HepG2 (cell line): ENCODE data around the gene RHBDF2. TPM values are rescaled to one million over a fixed set of nuclear protein-coding genes. Genes with fewer than 3 reads are reported as not detected.

Source experiments
- CHD4 ChIP-seq: fragments of 200-600 bp; sonication (generic); IDR thresholded peaks from 2 replicates; pipeline ENCODE4 v1.7.0; 2017; ENCODE audit warnings: mild to moderate bottlenecking, low read length, borderline replicate concordance
- DNMT1 ChIP-seq: sonication (generic); formaldehyde crosslinking; IDR thresholded peaks from 2 replicates; pipeline ENCODE4 v1.5.1; 2020; ENCODE audit warnings: mild to moderate bottlenecking, missing genetic modification reagents
- FOSL1 ChIP-seq: sonication (generic); formaldehyde crosslinking; IDR thresholded peaks from 2 replicates; pipeline ENCODE4 v1.9.0; 2021; ENCODE audit warnings: missing genetic modification reagents, borderline replicate concordance
- GMEB1 ChIP-seq: sonication (generic); formaldehyde crosslinking; IDR thresholded peaks from 2 replicates; pipeline ENCODE4 v1.5.1; 2020; ENCODE audit warnings: missing genetic modification reagents, mild to moderate bottlenecking, borderline replicate concordance
- HBP1 ChIP-seq: IDR thresholded peaks from 2 replicates; pipeline ENCODE4 v1.6.1; 2016; ENCODE audit warnings: low read depth, control low read depth
- HDAC1 ChIP-seq: sonication (generic); formaldehyde crosslinking; IDR thresholded peaks from 2 replicates; pipeline ENCODE4 v1.5.1; 2020; ENCODE audit warnings: mild to moderate bottlenecking, missing genetic modification reagents
- HNF4G ChIP-seq, 2 experiments: sonication (generic) in 1 of 2; formaldehyde crosslinking in 1 of 2; IDR thresholded peaks; 2 replicates each; pipeline versions ENCODE4 v1.4.0 to v1.6.1; 2011 to 2020; ENCODE audit warnings: borderline replicate concordance in 2 of 2, low read depth in 2 of 2, mild to moderate bottlenecking in 2 of 2, low read length in 1 of 2, missing genetic modification reagents in 1 of 2, moderate library complexity in 1 of 2
- HNRNPL ChIP-seq: fragments of 200-400 bp; formaldehyde crosslinking; IDR thresholded peaks from 2 replicates; pipeline ENCODE4 v1.6.1; 2017; ENCODE audit warnings: mild to moderate bottlenecking, low read depth, low read length
- JDP2 ChIP-seq: sonication (generic); formaldehyde crosslinking; IDR thresholded peaks from 2 replicates; pipeline ENCODE4 v1.8.1; 2022; ENCODE audit warnings: missing genetic modification reagents, borderline replicate concordance
- KDM1A ChIP-seq: IDR thresholded peaks from 2 replicates; pipeline ENCODE4 v1.6.1; 2016; ENCODE audit warnings: missing compliant biosample characterization
- MYPOP ChIP-seq: sonication (generic); formaldehyde crosslinking; IDR thresholded peaks from 2 replicates; pipeline ENCODE4 v1.8.1; 2023; ENCODE audit warnings: mild to moderate bottlenecking, moderate library complexity, missing genetic modification reagents
- PAWR ChIP-seq: sonication (generic); formaldehyde crosslinking; IDR thresholded peaks from 2 replicates; pipeline ENCODE4 v1.4.0; 2020; ENCODE audit warnings: missing genetic modification reagents, mild to moderate bottlenecking, borderline replicate concordance
- TFDP2 ChIP-seq: sonication (generic); formaldehyde crosslinking; IDR thresholded peaks from 2 replicates; pipeline ENCODE4 v1.4.0; 2020; ENCODE audit warnings: missing genetic modification reagents
- ZFP62 ChIP-seq: sonication (generic); formaldehyde crosslinking; IDR thresholded peaks from 2 replicates; pipeline ENCODE4 v1.4.0; 2020; ENCODE audit warnings: missing genetic modification reagents
- ZNF207 ChIP-seq: fragments of 450-650 bp; IDR thresholded peaks from 2 replicates; pipeline ENCODE4 v1.6.1; 2016; ENCODE audit warnings: antibody characterized with exemption, borderline replicate concordance
- ZNF24 ChIP-seq: fragments of 450-650 bp; IDR thresholded peaks from 2 replicates; pipeline ENCODE4 v1.6.1; 2017; ENCODE audit warnings: antibody characterized with exemption, mild to moderate bottlenecking
- ZNF335 ChIP-seq: sonication (generic); formaldehyde crosslinking; IDR thresholded peaks from 2 replicates; pipeline ENCODE4 v1.4.0; 2020; ENCODE audit warnings: missing genetic modification reagents
- ZNF558 ChIP-seq: sonication (generic); formaldehyde crosslinking; IDR thresholded peaks from 2 replicates; pipeline ENCODE4 v1.9.0; 2022; ENCODE audit warnings: mild to moderate bottlenecking, missing genetic modification reagents, borderline replicate concordance
- ZNF639 ChIP-seq: conservative IDR thresholded peaks from 2 replicates; pipeline ENCODE4 v1.6.1; 2018; ENCODE audit warnings: missing genetic modification reagents
- ZNF850 ChIP-seq: sonication (generic); formaldehyde crosslinking; conservative IDR thresholded peaks from 2 replicates; pipeline ENCODE4 v1.9.0; 2021; ENCODE audit warnings: mild to moderate bottlenecking, missing genetic modification reagents
- ZSCAN25 ChIP-seq: sonication (generic); formaldehyde crosslinking; IDR thresholded peaks from 2 replicates; pipeline ENCODE4 v1.8.0; 2022; ENCODE audit warnings: mild to moderate bottlenecking, missing genetic modification reagents
- polyA plus RNA-seq, 8 experiments: library from polyadenylated mRNA; depleted of rRNA in 3 of 8; stranded (reverse) in 7 of 8; unstranded in 1 of 8; fragments of >200 nt; fragmentation: Illumina TruSeq in 4 of 8; extraction: Trizol in 4 of 8; gene quantifications; 2 replicates each; pipeline versions ENCODE4 v1.2.1 to v1.2.3, GENCODE V29; 2011 to 2016; ENCODE audit warnings: low read depth in 4 of 8, missing spikeins in 1 of 8, mixed read lengths in 1 of 8; ENCODE audit not compliant: insufficient read depth in 1 of 8
- total RNA-seq, 5 experiments: library from RNA; depleted of rRNA; stranded (reverse); fragments of >200 nt; fragmentation: Illumina TruSeq; extraction: Trizol; gene quantifications; 2 replicates each; pipeline ENCODE4 v1.2.3, GENCODE V29; 2016; ENCODE audit warnings: low read depth in 1 of 5

The RHBDF2 gene
- total and polyA plus RNA-seq, 2 of the 13 experiments (the other 11 are each of a cell fraction or from before 2014, with no cell fraction given) = 7.8 to 24.2 TPM

GRCh38 chr17:76527430-76528111 is 26.3 kb upstream of the RHBDF2 start (continued):
- TF ChIP-seq HBP1 (CRISPR knock-in tag) = 0 out of 2 replicates have a peak, but pooled peaks have one; percentile 34
- peak; percentile 80 for TF ChIP-seq HNRNPL
- no peak for TF ChIP-seq JDP2 (CRISPR knock-in tag)
- no peak for TF ChIP-seq PAWR (CRISPR knock-in tag)
- TF ChIP-seq HDAC1 (CRISPR knock-in tag) = peak; percentile 40; the same call in 1 of the 2 replicates
- TF ChIP-seq MYPOP (CRISPR knock-in tag) = no peak
- TF ChIP-seq KDM1A = no peak
- no peak for TF ChIP-seq ZNF335 (CRISPR knock-in tag)
- TF ChIP-seq ZNF207 = no peak
- TF ChIP-seq CHD4 = no peak
- no peak for TF ChIP-seq HNF4G (IDR thresholded peaks at IDR 0.05; ENCODE audit: borderline replicate concordance, low read depth, low read length)
- no peak for TF ChIP-seq HNF4G (CRISPR knock-in tag; IDR thresholded peaks at IDR 0.05; ENCODE audit: borderline replicate concordance, low read depth)
- no peak for TF ChIP-seq ZSCAN25
- no peak for TF ChIP-seq ZNF24
- TF ChIP-seq FOSL1 = no peak; the same call in 1 of the 2 replicates
- TF ChIP-seq ZNF850 (CRISPR knock-in tag) = no peak
- peak; percentile 41; the same call in 1 of the 2 replicates for TF ChIP-seq TFDP2 (CRISPR knock-in tag)
- no peak for TF ChIP-seq ZNF639 (CRISPR knock-in tag)
- no peak for TF ChIP-seq ZFP62
- TF ChIP-seq DNMT1 (CRISPR knock-in tag) = no peak
- TF ChIP-seq ZNF558 (CRISPR knock-in tag) = no peak
- no peak for TF ChIP-seq GMEB1 (CRISPR knock-in tag)
